Measurements from ENCODE around the gene MAPKAPK3.
"Not testable (repeated sequence)": the region's sequence is repeated elsewhere in the genome, so short reads cannot be mapped to it uniquely, and the experiment has no call there.

DNA sequence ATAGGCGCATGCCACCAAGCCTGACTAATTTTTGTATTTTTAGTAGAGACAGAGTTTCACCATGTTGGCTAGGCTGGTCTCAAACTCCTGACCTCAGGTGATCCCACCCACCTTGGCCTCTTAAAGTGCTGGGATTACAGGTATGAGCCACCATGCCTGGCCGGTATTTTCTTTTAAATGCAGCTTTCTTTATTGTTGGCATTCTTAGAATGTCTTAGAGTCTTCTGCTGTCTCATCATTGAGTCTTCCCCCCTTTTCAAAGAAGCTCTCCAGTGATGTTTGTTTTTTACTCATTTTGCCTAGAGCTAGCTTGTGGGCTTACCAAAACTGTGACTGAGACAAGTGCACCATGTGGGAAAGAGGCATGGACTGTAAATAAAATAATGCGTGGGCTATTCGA, 71.7 kb downstream of the MAPKAPK3 start:
- TF ChIP-seq POLR2A (IDR thresholded peaks at IDR 0.05; ENCODE audit: low read depth); CTCF (IDR thresholded peaks at IDR 0.05); POLR2AphosphoS5 (IDR thresholded peaks at IDR 0.05); EP300 (IDR thresholded peaks at IDR 0.05): not testable (repeated sequence)

Measured in esophagus muscularis mucosa (tissue), 4 donors.